ENCODE data around the gene EHBP1. TPM values are rescaled to one million over a fixed set of nuclear protein-coding genes. Genes with fewer than 3 reads are reported as not detected.

Gene EHBP1
- total and polyA plus RNA-seq, 4 experiments from 2014 or later = 9.2 to 31.9 (median 21.0) TPM

- intact Hi-C loops (cut with micrococcal nuclease) = no loop called here
- H3K4me3 Mint-ChIP-seq = peak overlapping the region; percentile 76 to 92 (median 88)
- no peak for DNase-seq
- Histone ChIP-seq H3K27me3 (ENCODE audit: insufficient read depth, low read length) (peaks cover 12% of the 10 kb centered on the region), H3K36me3 (ENCODE audit: insufficient read depth, low read length) (no peaks in the 10 kb centered on the region), H3K4me3 (ENCODE audit: low read length in 2 of 2) (peak overlapping the region in 1 of 2 donors; percentile 28), H3K27ac (ENCODE audit: low read depth, low read length) (no peak overlapping the region), H3K4me1 (ENCODE audit: insufficient read depth, low read length) (peaks cover 60% of the 10 kb centered on the region), H3K9me3 (ENCODE audit: control insufficient read depth in 1 of 2, low read length in 2 of 2) (no peaks in the 10 kb centered on the region)
- H3K9me3 Mint-ChIP-seq = peaks cover 0 to 12% (median under 1%) of the 10 kb centered on the region in 8 donors
- ChIA-PET CTCF (ENCODE audit: partially characterized antibody) (no interaction called here), POLR2A (ENCODE audit: partially characterized antibody) (no interaction called here)
- peaks cover 57 to 59% of the 10 kb centered on the region in 2 donors for H3K27me3 Mint-ChIP-seq
- H3K4me1 Mint-ChIP-seq = peaks cover 23 to 62% (median 49%) of the 10 kb centered on the region in 4 donors
- no peak overlapping the region for H3K27ac Mint-ChIP-seq
- peaks cover 8 to 20% of the 10 kb centered on the region in 2 donors for H3K36me3 Mint-ChIP-seq
These were observed 343.9 kb downstream of the EHBP1 start for GRCh38 chr2:63049211-63049969.

DNA sequence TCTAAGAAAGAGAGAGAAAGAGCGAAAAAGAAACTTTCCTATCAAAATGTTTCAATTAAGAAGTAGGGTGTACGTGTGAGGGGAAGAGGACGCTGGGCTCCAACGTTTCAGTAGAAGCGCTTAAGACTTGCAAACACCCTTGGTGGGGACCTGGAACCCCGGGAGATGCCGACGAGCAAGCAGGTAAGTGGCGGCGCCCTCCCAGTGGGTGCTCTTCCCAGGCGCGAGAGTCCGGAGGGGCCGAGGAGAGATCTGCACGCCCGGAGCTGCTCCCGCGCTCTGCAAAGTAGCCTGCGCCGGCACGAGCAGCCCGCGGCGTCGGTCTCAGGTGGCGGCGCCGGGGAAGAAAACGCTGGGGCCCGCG is 344.4 kb downstream of the EHBP1 start:
- ChIA-PET POLR2A (ENCODE audit: partially characterized antibody) (no interaction called here), CTCF (ENCODE audit: partially characterized antibody) (no interaction called here)
- Mint-ChIP-seq H3K4me1 (peaks cover 26 to 67% (median 55%) of the 10 kb centered on the region in 4 donors), H3K36me3 (peaks cover 8 to 14% of the 10 kb centered on the region in 2 donors), H3K27ac (no peak overlapping the region), H3K27me3 (peaks cover 60 to 64% of the 10 kb centered on the region in 2 donors), H3K4me3 (peak overlapping the region; percentile 76 to 92 (median 88)), H3K9me3 (peaks cover 0 to 12% (median under 1%) of the 10 kb centered on the region in 8 donors)
- H3K27me3 ChIP-seq (ENCODE audit: insufficient read depth, low read length) = peaks cover 14% of the 10 kb centered on the region
- H3K36me3 ChIP-seq (ENCODE audit: insufficient read depth, low read length) = no peaks in the 10 kb centered on the region
- peaks cover 64% of the 10 kb centered on the region for H3K4me1 ChIP-seq (ENCODE audit: insufficient read depth, low read length)
- no peaks in the 10 kb centered on the region for H3K9me3 ChIP-seq (ENCODE audit: control insufficient read depth in 1 of 2, low read length in 2 of 2)
- peak overlapping the region in 1 of 2 donors; percentile 28 for H3K4me3 ChIP-seq (ENCODE audit: low read length in 2 of 2)
- no peak for DNase-seq
- intact Hi-C loops (cut with micrococcal nuclease) = no loop called here
- no peak overlapping the region for H3K27ac ChIP-seq (ENCODE audit: low read depth, low read length)

DNA sequence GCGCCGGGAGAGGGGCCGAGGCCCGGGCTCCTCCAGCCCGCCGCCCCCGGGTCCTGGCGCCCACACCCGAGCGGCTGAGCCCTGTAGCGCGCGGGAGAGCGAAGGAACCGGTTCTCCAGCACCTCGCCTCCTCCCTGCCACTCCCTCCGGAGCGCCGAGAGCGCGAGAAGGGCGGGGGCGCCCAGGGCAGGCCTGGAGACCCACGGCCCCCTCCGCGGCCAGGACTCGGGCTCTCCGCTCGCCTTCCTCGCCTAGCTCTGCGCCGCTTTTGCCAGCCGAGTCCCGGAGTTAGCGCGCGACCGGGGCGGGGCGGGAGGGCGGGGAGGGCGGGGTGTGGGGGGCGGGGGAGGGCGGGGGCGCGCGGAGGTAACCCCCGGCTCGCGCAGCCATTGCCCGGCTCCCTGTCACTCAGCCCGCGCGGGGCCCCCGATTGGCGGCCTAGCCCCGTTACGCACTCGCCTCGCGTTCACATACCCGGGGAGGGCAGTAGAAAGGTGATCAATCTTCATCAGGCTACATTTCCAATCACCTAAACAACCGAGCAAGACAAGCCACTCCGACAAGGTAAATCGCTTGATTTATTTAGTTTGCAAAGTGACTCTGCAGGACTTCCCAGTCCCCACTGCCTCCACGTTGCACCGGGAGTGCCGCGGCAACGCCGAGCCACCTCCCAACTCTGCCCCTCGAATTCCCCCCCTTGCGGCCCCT is 345.0 kb downstream of the EHBP1 start, which contains the start of gene OTX1:
TSS of gene OTX1 (plus strand) at position 497 of the 708 bp plus-strand sequence. CDS start 2,161 bp downstream, outside the sequence.
- Histone ChIP-seq H3K36me3 (ENCODE audit: insufficient read depth, low read length) (no peaks in the 10 kb centered on the region), H3K4me1 (ENCODE audit: insufficient read depth, low read length) (peaks cover 69% of the 10 kb centered on the region), H3K27ac (ENCODE audit: low read depth, low read length) (no peak within 1 kb of the TSS), H3K4me3 (ENCODE audit: low read length in 2 of 2) (peak within 1 kb of the TSS; percentile 29 to 41), H3K9me3 (ENCODE audit: control insufficient read depth in 1 of 2, low read length in 2 of 2) (no peaks in the 10 kb centered on the region), H3K27me3 (ENCODE audit: insufficient read depth, low read length) (peaks cover 19% of the 10 kb centered on the region)
- Mint-ChIP-seq H3K4me3 (peak within 1 kb of the TSS; percentile 81 to 92 (median 88)), H3K36me3 (peaks cover 6 to 9% of the 10 kb centered on the region in 2 donors), H3K9me3 (peaks cover 0 to 10% (median under 1%) of the 10 kb centered on the region in 8 donors), H3K27me3 (peaks cover 59 to 64% of the 10 kb centered on the region in 2 donors), H3K27ac (peak within 1 kb of the TSS in 1 of 7 donors; percentile 21), H3K4me1 (peaks cover 26 to 71% (median 56%) of the 10 kb centered on the region in 4 donors)
- POLR2A ChIA-PET (ENCODE audit: partially characterized antibody) = no interaction called here
- intact Hi-C loops (cut with micrococcal nuclease) = no loop called here
- CTCF ChIA-PET (ENCODE audit: partially characterized antibody) = no interaction called here
- DNase-seq = peak in 1 of 5 donors; percentile 31

DNA sequence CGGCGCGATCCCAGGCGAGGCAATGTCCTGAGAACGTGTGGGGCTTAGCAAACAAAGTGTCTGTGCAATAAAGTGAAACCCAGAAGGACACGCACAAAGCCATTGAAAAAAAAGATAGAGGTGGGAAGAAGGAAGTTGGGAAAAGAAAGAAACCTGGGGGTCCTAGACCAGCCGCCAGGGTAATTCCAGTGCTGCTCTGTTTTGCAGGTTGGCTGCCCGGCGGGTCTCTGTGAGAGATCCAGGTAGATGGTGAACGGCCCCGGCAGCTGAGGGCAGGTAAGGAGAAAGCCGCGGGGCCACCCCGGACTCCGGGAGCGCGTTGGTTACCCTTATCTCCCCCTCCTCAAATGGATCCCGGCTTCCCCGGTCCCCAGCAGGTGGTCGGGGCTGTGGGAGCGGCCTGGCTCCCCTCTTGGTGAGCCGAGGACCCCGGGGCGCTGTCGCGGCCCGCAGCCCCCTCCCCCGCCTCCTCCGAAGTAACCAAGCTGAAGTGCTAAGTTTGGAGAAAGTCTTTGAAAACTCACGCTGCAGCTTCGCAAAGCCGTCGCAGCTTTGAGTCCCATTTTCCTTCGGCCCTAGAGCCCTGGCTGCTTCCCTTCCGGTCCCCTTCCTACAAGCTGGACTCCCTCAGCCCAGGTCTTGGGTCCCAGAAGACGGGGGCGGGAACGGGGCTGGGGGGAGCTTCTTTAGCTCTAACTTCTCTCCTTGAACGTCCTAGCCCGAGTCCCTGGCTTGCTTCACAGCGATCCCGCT is 345.7 kb downstream of the EHBP1 start:
- ChIA-PET CTCF (ENCODE audit: partially characterized antibody) (no interaction called here), POLR2A (ENCODE audit: partially characterized antibody) (no interaction called here)
- no peak for DNase-seq
- H3K36me3 ChIP-seq (ENCODE audit: insufficient read depth, low read length) = no peaks in the 10 kb centered on the region
- H3K4me3 Mint-ChIP-seq = peak overlapping the region; percentile 71 to 92 (median 85)
- peaks cover 74% of the 10 kb centered on the region for H3K4me1 ChIP-seq (ENCODE audit: insufficient read depth, low read length)
- H3K36me3 Mint-ChIP-seq = peaks cover 0 to 2% of the 10 kb centered on the region in 2 donors
- H3K9me3 Mint-ChIP-seq = peaks cover 0 to 6% (median 2%) of the 10 kb centered on the region in 8 donors
- no peak overlapping the region for H3K27ac ChIP-seq (ENCODE audit: low read depth, low read length)
- H3K4me3 ChIP-seq (ENCODE audit: low read length in 2 of 2) = peak overlapping the region; percentile 29 to 41
- intact Hi-C loops (cut with micrococcal nuclease) = no loop called here
- H3K9me3 ChIP-seq (ENCODE audit: control insufficient read depth in 1 of 2, low read length in 2 of 2) = no peaks in the 10 kb centered on the region
- peaks cover 23% of the 10 kb centered on the region for H3K27me3 ChIP-seq (ENCODE audit: insufficient read depth, low read length)
- peaks cover 58 to 64% of the 10 kb centered on the region in 2 donors for H3K27me3 Mint-ChIP-seq
- peak overlapping the region in 1 of 7 donors; percentile 21 for H3K27ac Mint-ChIP-seq
- peaks cover 29 to 79% (median 62%) of the 10 kb centered on the region in 4 donors for H3K4me1 Mint-ChIP-seq

DNA sequence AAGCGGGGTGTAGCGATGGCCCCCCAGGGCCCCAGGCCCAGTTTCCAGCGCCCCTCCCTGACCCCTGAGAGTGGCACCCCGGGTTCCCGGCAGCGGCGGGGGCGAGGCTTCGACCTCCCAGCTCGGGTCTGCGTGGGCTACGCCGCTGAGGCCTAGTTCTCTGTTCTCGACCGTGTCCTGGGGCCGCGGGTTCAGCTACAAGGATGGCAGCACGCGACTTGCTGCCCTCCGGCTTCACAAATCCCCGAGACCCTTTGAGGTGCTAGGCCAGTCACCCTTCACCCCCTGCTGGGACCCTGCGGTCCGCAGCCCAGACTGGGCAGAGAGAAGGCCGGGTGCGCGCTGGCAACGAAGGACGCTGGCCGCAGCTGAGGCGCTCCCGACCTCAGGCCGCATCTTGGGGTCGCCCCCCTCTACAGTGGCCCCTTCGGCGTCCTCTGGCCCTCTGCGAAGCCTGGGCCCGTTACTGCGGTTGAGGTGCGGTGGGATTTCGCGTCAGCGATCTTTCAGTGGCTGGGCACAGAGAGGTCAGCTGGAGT is 346.4 kb downstream of the EHBP1 start:
- H3K9me3 ChIP-seq (ENCODE audit: control insufficient read depth in 1 of 2, low read length in 2 of 2) = no peaks in the 10 kb centered on the region
- H3K4me3 ChIP-seq (ENCODE audit: low read length in 2 of 2) = no peak overlapping the region
- ChIA-PET CTCF (ENCODE audit: partially characterized antibody) (no interaction called here), POLR2A (ENCODE audit: partially characterized antibody) (no interaction called here)
- Mint-ChIP-seq H3K4me3 (peak overlapping the region in 7 of 8 donors; percentile 26 to 80 (median 59)), H3K27ac (no peak overlapping the region), H3K4me1 (peaks cover 34 to 80% (median 63%) of the 10 kb centered on the region in 4 donors), H3K9me3 (peaks cover 0 to 10% (median 2%) of the 10 kb centered on the region in 8 donors), H3K36me3 (no peaks in the 10 kb centered on the region), H3K27me3 (peaks cover 58 to 66% of the 10 kb centered on the region in 2 donors)
- H3K27ac ChIP-seq (ENCODE audit: low read depth, low read length) = no peak overlapping the region
- H3K4me1 ChIP-seq (ENCODE audit: insufficient read depth, low read length) = peaks cover 75% of the 10 kb centered on the region
- no peaks in the 10 kb centered on the region for H3K36me3 ChIP-seq (ENCODE audit: insufficient read depth, low read length)
- no peak for DNase-seq
- intact Hi-C loops (cut with micrococcal nuclease) = no loop called here
- H3K27me3 ChIP-seq (ENCODE audit: insufficient read depth, low read length) = peaks cover 26% of the 10 kb centered on the region

- H3K4me1 Mint-ChIP-seq = peaks cover 40 to 82% (median 66%) of the 10 kb centered on the region in 4 donors
- no peak overlapping the region for H3K27ac Mint-ChIP-seq
- Histone ChIP-seq H3K4me3 (ENCODE audit: low read length in 2 of 2) (no peak overlapping the region), H3K27me3 (ENCODE audit: insufficient read depth, low read length) (peaks cover 22% of the 10 kb centered on the region), H3K4me1 (ENCODE audit: insufficient read depth, low read length) (peaks cover 73% of the 10 kb centered on the region), H3K27ac (ENCODE audit: low read depth, low read length) (no peak overlapping the region), H3K36me3 (ENCODE audit: insufficient read depth, low read length) (no peaks in the 10 kb centered on the region), H3K9me3 (ENCODE audit: control insufficient read depth in 1 of 2, low read length in 2 of 2) (no peaks in the 10 kb centered on the region)
- peaks cover 0 to 12% (median 2%) of the 10 kb centered on the region in 8 donors for H3K9me3 Mint-ChIP-seq
- H3K4me3 Mint-ChIP-seq = peak overlapping the region; percentile 28 to 80 (median 62)
- no peak for DNase-seq
- intact Hi-C loops (cut with micrococcal nuclease) = no loop called here
- POLR2A ChIA-PET (ENCODE audit: partially characterized antibody) = no interaction called here
- H3K36me3 Mint-ChIP-seq = no peaks in the 10 kb centered on the region
- CTCF ChIA-PET (ENCODE audit: partially characterized antibody) = no interaction called here
- peaks cover 58 to 69% of the 10 kb centered on the region in 2 donors for H3K27me3 Mint-ChIP-seq
These were observed 347.0 kb downstream of the EHBP1 start for GRCh38 chr2:63052411-63053080.
